Activated naive CD8-positive, alpha-beta T cell treated with anti-CD3 and anti-CD28 coated beads, Interleukin-2, amount 50 U/mL, for 16 hours (primary cell): Measurements from ENCODE around the gene HINT3.
"Not testable (repeated sequence)": the region's sequence is repeated elsewhere in the genome, so short reads cannot be mapped to it uniquely, and the experiment has no call there.

Source experiments
- DNase-seq: peaks from one replicate; pipeline ENCODE4 v3.0.0-alpha.2; 2020; ENCODE audit warnings: low read depth, low spot score

The HINT3 gene

GRCh38 chr6:126002755-126003679, 46.4 kb downstream of the HINT3 start:
- no peak for DNase-seq

DNA sequence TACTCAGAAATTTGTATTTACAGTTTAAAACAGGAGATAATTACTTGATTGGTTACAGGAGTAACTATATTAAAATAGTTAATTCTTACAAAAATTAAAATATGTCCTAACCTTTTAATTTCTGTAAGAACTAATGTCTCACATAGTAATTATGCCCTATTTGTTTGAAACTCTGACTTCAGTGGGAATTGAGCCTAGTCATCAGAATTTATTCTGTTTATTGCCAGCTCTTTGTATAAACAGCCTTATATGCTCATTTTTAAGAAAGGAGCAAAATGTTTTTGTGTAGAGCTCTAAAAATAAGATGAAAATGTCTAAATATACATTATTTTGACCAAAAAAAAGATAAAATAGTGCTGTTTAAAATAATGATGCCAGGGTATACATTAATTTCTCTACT, 51.2 kb downstream of the HINT3 start:
- no peak for DNase-seq

DNA sequence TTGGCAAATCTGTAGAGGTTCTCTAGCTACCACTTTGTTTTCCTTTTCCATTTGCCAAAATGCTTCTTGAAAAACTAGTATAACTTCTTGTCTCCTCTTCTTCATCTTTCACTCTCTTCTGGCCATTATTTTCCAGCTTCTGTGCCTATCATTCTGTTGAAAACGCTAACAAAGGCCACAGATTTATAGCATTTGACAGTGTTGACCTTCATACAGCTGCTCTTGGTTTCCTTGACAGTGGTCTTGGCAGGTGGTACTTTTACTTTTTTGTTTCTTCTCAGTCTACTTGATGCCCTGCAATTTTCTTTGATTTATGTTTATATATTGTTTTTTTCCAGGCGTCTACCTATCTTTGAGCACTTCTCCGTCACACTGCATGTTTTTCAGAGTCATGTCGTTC, 53.5 kb downstream of the HINT3 start:
- DNase-seq: no peak

GRCh38 chr6:126015863-126016262, 59.3 kb downstream of the HINT3 start:
- no peak for DNase-seq

GRCh38 chr6:126016591-126016990, 60.0 kb downstream of the HINT3 start:
- DNase-seq: no peak

GRCh38 chr6:126017668-126018067, 61.1 kb downstream of the HINT3 start:
- no peak for DNase-seq

DNA sequence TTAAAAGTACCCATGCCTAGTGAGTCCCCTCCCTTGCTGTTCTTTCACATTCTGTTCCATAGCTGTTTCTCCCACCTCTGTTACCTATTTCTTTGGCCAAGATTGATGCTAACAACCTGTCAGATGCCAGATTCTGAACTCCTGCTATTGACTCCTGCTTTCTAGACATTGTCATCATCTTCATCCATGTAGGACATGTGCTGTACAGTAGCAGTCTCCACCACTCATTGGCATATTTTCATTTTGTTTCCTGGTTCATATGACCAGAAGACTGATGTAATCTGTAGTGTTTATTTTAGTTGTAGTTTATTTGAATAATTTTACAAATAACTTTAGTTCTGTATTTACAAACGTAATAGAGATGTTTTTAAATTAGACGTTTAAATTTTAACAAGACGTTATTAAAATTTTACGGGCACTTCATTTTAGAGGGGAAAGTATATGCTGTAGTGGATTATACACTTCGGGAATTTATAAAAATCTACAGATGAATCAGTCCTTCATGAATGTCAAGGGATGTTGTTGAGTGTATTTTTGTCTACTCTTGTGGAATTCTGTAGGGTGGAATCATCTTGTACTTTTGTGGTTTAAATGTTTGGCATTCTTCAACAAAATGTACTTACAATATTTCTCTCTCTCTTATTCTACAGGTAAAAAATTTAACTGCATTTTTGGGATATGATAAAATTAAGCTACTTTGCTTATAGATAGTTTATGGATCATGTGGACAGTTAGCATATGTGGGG, 63.9 kb downstream of the HINT3 start:
- DNase-seq: no peak

DNA sequence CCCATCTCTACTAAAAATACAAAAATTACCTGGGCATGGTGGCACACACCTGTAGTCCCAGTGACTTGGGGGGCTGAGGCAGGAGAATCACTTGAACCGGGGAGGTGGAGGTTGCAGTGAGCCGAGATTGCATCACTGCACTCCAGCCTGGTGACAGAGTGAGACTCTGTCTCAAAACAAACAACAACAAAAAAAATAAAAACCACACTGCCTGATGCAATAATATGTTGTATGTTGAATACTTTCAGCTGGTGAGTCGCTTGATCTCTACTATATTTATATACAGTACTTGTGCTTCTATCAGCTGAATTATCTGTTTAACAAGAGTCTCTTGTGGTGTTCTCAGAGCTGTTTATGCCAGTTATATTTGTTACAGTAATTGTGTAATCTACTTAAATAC, 66.9 kb downstream of the HINT3 start:
- DNase-seq: not testable (repeated sequence)

DNA sequence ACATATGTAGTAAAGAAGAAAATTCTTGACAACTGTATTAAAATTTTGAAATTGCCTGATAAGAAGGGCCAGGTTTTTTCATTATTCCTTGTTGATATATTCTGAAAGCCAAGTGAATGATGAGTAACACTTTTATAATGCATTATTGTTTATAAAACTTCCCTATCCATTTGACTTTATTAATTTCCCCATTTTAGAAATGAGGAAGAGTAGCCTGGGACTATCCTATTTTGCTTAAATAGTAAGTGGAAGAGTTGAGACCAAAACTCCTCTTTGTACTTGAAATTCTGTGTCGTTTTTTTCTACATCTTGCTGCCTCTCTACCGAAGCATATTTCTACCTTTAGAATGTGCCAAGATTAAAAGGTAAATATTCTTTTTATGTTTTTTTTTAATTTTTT, 69.4 kb downstream of the HINT3 start:
- DNase-seq: no peak

- DNase-seq: no peak
Measured at GRCh38 chr6:126027601-126028000, 71.0 kb downstream of the HINT3 start.
